ENCODE data around the gene NKAPD1.
"Not testable (repeated sequence)": the region's sequence is repeated elsewhere in the genome, so short reads cannot be mapped to it uniquely, and the experiment has no call there.

Gene NKAPD1, protein sequence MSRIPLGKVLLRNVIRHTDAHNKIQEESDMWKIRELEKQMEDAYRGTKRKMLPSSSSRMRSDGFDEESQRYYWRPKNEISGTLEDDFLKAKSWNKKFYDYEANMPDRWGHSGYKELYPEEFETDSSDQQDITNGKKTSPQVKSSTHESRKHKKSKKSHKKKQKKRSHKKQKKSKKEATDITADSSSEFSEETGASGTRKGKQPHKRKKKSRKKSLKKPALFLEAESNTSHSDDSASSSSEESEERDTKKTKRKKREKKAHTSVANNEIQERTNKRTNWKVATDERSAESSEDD

DNA sequence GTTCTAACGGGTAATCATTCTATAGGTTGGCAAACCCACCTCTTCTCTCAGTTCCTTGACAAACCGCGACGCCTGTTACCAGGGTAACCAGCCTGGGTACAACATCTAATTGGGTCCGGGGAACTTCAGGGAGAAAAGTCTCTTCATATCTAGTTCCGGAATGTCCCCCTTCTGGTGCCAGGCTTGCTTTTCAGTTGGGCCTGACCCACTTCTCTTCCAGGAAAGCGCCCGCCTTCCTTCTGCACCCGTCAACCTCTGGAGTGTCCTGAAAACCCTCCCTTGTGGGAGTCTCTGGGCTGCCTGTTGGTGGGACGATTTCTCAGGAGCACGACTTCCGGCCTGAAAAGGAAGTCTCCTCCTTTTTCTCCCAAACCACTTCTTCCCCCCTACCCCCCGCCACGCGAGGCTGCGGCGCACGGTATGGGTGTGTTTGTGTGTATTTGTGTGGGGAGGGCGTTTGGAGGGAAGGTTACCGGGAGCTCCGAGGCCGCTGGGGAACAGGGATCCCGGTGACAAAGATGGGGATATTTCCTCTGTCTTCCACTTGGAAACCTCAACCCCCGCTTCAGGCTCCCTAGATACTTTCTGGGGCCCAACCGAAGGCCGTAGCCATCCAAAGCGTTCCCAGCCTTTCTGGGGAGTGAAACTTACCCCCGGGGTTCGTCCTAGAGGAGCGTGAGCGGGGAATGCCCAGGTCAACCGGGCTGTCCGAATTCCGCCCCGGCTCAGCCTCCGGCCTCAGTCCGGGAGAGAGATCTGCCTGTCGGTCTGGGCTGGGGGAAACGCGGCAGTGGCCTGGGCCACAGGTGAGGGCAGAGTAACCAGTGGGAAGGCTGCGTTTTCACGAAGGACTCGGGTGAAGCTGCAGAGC, at the start of gene NKAPD1, which contains the start of gene PIH1D2:
Gene NKAPD1 (plus strand): TSS at position 359 of the 871 bp plus-strand sequence. CDS start 1,276 bp downstream, outside the sequence.
Gene PIH1D2 (minus strand): TSS at position 77 of the 871 bp plus-strand sequence. CDS start 843 bp downstream, outside the sequence.
- peak; percentile 93 for DNase-seq

DNA sequence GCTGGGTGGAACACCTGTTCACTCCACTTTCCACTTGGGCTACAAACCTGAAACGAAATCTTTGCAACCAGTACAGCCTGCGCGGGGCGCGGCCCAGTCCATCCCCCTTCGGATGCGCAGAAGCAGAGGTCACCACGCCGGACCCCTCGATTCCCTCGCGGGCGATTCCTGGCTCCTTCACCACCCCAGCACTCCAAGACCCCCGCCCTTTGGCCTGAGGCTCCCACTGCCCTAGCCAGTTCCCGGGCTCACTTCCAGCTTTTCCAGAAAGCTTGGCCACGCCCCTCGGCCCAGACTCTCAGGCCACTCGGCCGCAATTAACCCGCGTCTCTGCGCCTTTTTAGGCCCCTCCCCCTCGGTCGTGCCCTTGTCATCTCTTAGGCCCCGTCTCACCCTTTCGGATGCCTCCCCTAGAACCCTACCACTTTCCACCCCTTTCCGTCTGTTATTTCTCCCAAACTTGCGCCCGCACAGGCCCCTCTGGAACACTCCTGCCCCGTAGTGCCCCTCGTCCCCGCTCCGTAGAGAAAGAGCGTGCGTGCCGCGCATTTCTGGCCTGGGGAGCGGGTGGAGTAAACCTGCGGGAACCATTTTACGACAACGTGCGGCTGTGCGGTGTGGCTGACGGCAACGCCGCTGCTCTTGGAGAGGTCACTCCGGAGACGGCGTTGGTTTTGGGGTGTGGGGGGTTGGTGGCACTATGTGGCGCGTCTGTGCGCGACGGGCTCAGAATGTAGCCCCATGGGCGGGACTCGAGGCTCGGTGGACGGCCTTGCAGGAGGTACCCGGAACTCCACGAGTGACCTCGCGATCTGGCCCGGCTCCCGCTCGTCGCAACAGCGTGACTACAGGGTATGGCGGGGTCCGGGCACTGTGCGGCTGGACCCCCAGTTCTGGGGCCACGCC, 49.1 kb upstream of the NKAPD1 start, which contains the start of gene DLAT:
Gene DLAT (plus strand): TSS at position 636 of the 906 bp plus-strand sequence. CDS start 65 bp downstream, at position 701.
- DNase-seq: peak; percentile 97

DNA sequence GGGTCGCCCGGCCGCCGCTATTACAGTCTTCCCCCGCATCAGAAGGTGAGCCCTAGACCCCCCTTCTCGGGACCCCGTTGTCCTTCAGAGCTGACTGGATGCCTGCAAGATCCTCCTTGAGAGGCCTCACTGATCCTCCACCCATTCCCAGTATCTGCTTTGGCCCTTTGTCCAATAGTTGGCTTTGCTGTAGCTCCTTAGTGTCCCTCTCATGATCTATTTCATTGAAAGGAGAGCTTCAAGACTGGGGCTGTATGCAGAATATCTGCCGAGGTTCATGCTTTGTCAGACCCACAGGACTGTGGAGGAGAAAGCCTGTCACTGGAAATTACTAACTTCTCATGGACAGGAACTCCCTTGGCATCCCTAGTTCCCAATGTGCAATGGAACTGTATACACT, 48.4 kb upstream of the NKAPD1 start:
- DNase-seq: peak; percentile 46

DNA sequence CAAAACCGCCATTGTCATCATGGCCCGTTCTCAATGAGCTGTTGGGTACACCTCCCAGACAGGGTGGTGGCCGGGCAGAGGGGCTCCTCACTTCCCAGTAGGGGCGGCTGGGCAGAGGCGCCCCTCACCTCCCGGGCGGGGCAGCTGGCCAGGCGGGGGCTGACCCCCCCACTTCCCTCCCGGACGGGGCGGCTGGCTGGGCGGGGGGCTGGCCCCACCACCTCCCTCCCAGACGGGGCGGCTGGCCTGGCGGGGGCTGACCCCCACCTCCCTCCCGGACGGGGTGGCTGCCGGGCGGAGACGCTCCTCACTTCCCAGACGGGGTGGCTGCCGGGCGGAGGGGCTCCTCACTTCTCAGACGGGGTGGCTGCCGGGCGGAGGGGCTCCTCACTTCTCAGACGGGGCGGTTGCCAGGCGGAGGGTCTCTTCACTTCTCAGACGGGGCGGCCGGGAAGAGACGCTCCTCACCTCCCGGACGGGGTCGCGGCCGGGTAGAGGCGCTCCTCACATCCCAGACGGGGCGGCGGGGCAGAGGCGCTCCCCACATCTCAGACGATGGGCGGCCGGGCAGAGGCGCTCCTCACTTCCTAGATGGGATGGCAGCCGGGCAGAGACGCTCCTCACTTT, 47.2 kb upstream of the NKAPD1 start:
- not testable (repeated sequence) for DNase-seq

DNA sequence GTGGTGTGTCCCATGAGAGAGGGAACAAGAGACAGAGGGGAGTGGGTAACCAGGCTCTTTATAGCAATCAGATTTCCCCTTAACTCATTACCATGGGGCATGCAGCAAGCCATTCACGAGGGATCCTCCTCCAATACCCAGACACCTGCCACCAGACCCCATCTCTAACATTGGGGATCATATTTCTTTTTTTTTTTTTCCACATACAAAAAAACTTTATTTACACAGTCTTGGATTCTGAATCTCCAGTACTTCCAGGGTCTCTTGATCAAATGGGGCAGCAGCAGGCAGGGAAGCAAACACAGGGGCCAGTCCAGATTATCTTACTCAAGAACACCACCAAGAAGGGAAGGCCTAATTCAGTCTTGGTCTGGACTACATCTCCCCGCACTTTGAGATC, 44.6 kb upstream of the NKAPD1 start:
- DNase-seq: no peak

GRCh38 chr11:112033902-112034301, 40.2 kb upstream of the NKAPD1 start:
- no peak for DNase-seq

GRCh38 chr11:112037527-112037926, 36.6 kb upstream of the NKAPD1 start:
- DNase-seq: peak; percentile 13

GRCh38 chr11:112042161-112042960, 31.7 kb upstream of the NKAPD1 start:
- DNase-seq: peak; percentile 49

DNA sequence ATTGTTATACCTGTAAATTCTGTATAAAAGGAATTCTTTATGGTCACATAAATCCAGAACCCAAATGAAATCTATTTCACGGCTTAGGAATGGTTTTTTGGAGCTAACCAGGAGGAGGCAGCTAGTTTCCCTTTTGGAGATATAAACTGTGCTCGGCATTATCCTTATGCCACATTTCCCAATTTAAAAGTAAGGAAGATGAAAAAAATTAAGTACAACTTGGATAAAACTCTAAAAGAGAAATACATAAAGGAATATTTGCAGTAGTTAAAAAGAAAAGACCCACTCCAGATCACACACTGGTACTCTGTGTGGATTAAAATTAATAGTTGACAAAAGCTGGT, 31.2 kb upstream of the NKAPD1 start:
- DNase-seq: no peak

GRCh38 chr11:112044961-112045360, 29.1 kb upstream of the NKAPD1 start:
- no peak for DNase-seq

- not testable (repeated sequence) for DNase-seq
Observed at GRCh38 chr11:112046647-112047046, 27.5 kb upstream of the NKAPD1 start.

DNA sequence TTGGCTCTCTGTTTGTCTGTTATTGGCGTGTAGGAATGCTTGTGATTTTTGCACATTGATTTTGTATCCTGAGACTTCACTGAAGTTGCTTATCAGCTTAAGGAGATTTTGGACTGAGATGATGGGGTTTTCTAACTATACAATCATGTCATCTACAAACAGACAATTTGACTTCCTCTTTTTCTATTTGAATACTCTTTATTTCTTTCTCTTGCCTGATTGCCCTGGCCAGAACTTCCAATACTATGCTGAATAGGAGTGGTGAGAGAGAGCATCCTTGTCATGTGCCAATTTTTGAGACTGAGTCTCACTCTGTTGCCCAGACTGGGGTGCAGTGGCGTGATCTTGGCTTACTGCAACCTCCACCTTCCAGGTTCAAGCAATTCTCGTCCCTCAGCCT, 25.8 kb upstream of the NKAPD1 start:
- DNase-seq: not testable (repeated sequence)

DNA sequence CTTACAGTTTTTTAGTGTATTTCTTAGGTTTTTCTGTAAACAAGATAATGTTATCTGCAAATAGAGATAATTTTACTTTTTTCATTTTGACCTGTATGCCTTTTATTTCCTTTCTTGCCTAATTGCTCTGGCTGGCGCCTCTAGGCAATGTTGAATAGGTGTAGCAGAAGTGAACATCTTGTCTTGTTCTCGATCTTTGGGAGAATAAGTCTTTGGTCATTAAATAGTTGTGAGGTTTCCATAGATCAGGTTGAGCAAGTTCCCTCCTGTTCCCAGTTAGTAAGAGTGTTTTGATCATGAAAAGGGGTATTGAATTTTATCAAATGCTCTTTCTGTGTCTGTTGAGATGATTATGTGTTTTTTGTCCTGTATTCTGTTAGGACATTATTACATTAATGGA, 24.3 kb upstream of the NKAPD1 start:
- no peak for DNase-seq

GRCh38 chr11:112050721-112051120, 23.4 kb upstream of the NKAPD1 start:
- DNase-seq: no peak

GRCh38 chr11:112051768-112052167, 22.3 kb upstream of the NKAPD1 start:
- no peak for DNase-seq

GRCh38 chr11:112057170-112057569, 16.9 kb upstream of the NKAPD1 start:
- no peak for DNase-seq

DNA sequence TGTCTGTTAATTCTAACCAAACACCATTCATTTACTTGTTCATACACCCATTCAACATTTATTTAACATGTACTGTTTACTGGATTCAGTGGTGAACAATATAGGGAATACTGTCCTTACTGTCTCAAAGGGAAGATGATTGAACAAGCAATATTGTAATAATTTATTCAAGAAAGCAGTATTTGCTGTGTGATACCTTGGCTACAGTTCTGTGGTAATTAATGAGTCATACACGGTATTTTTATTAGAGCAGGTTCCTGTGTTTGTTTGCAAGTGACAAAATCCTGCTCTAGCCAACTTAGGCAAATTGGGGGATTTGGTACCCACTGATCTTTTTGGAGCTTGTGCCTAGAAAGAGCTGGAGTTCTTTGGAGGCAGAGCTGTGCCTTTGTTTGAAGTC, 16.0 kb upstream of the NKAPD1 start:
- DNase-seq: no peak

GRCh38 chr11:112062923-112063322, 11.2 kb upstream of the NKAPD1 start:
- no peak for DNase-seq

DNA sequence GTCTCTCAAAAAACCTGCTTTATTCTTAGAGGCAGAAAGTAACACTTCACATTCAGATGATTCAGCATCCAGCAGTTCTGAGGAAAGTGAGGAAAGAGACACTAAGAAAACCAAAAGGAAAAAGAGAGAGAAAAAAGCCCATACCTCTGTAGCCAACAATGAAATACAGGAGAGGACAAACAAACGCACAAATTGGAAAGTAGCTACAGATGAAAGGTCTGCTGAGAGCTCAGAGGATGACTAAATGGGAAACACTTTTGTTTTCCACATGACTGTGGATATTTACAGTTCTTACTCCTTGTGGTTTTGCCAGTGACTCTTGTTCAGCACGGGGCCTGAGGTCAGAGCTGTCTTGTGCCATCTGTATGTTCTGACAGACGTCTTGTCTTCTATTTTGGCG, 8.6 kb downstream of the NKAPD1 start:
- no peak for DNase-seq

DNA sequence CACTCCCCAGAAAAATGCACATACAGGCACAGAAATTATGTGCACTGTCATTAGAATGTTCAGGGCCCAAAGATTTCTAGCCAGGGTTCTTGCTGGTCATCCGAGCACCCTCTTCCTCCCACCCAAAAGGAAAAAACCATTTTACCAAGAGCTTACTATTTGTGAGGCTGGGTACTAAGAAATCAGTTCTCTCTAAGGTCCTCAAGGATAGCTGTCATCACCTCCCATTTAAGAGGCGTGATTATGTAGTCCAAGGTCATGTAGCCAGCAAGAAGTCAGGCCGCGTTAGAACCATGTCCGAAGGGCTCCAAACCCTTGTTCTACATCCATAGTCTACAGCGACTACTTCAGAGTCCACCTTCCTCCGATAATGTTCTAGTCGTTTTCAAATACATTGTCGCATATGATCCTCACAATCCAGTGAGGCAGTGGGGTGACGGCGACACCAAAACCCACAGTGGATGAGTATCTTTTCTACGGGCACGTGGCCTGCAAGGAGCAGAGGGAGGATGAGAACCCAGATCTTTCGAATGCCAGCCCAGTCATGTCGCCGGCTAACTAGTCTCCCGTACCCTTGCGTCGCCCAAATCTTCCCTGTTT, 11.8 kb downstream of the NKAPD1 start:
- peak; percentile 73 for DNase-seq

All from hematopoietic multipotent progenitor cell treated with erythropoietin and hydrocortisone succinate and interleukin-3 and kit ligand, for 6 days (in vitro differentiated cells).